ENCODE results near the gene LTB4R.

The LTB4R gene

GRCh38 chr14:24304019-24304387 is 7.3 kb upstream of the LTB4R start:
- no peak for DNase-seq

GRCh38 chr14:24307156-24307574 is 4.1 kb upstream of the LTB4R start:
- no peak for DNase-seq

- DNase-seq: no peak
These were observed 3.5 kb upstream of the LTB4R start, which contains the start of gene CIDEB for GRCh38 chr14:24307575-24308341. Gene CIDEB, minus strand, starts transcription at chr14:24307977. Its CDS starts 119 bp downstream, at chr14:24307858.

- no peak for DNase-seq
These were observed 2.8 kb upstream of the LTB4R start for GRCh38 chr14:24308342-24309124.

GRCh38 chr14:24309538-24310264 is 1.6 kb upstream of the LTB4R start, which contains the start of gene LTB4R2:
Gene LTB4R2, plus strand, starts transcription at chr14:24310140. Its CDS starts 525 bp downstream, at chr14:24310665.
- no peak for DNase-seq

GRCh38 chr14:24310265-24310645 is 1.0 kb upstream of the LTB4R start:
- DNase-seq: no peak

- no peak for DNase-seq
These were observed 724 bp downstream of the LTB4R start for GRCh38 chr14:24311837-24312615.

- DNase-seq: no peak
These were observed 1.6 kb downstream of the LTB4R start for GRCh38 chr14:24312736-24313507.

- no peak for DNase-seq
These were observed 2.6 kb downstream of the LTB4R start for GRCh38 chr14:24313913-24314312.

- DNase-seq: no peak
These were observed 3.3 kb downstream of the LTB4R start for GRCh38 chr14:24314377-24315193.

GRCh38 chr14:24315243-24315806 is 4.0 kb downstream of the LTB4R start:
- no peak for DNase-seq

- no peak for DNase-seq
These were observed 4.7 kb downstream of the LTB4R start for GRCh38 chr14:24315807-24316596.

- no peak for DNase-seq
These were observed 5.3 kb downstream of the LTB4R start for GRCh38 chr14:24316597-24316950.

- DNase-seq: no peak
These were observed 6.0 kb downstream of the LTB4R start for GRCh38 chr14:24317141-24317928.

GRCh38 chr14:24321212-24321975 is 10.1 kb downstream of the LTB4R start:
- no peak for DNase-seq

- DNase-seq: no peak
These were observed 11.4 kb downstream of the LTB4R start for GRCh38 chr14:24322672-24323071.

GRCh38 chr14:24323341-24323740 is 12.0 kb downstream of the LTB4R start:
- DNase-seq: no peak

- DNase-seq: no peak
These were observed 12.7 kb downstream of the LTB4R start for GRCh38 chr14:24324024-24324423.
